ENCODE data around the gene MAPKAP1.

Gene MAPKAP1

DNA sequence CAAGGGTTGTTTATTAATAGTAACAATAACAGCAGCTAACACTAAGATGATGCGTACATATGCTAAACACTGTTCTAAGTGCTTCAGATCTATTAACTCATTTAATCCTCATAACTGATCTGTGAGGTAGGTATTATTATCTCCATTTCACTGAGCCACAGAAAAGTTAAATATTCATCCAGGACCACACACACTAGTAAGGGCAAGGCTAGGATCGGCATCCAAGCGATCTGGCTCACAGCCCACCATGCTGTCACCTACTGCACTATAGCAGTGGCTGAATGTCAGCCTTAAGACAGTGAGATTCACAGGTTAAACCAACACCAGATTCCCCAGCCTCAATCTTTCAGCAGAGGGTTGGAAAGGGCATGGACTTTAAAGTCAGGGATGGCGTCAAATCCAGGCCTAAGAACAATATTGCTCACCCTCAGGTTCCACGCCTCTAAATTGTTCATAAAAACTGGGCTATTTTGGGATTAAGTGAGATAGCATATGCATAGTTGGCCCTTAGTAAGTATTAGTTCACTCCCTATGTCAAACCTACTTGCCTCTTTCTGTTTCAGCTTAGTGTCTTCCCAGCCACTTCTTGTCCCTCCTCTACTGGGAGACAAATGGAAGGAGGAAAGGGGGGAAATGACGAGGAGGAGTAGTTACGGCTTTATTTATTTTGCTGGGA is 150.8 kb downstream of the MAPKAP1 start:
- H3K36me3 ChIP-seq (ENCODE audit: low read depth), result peaks cover 25% of the 10 kb centered on the region
- TF ChIP-seq, protein P1, sequence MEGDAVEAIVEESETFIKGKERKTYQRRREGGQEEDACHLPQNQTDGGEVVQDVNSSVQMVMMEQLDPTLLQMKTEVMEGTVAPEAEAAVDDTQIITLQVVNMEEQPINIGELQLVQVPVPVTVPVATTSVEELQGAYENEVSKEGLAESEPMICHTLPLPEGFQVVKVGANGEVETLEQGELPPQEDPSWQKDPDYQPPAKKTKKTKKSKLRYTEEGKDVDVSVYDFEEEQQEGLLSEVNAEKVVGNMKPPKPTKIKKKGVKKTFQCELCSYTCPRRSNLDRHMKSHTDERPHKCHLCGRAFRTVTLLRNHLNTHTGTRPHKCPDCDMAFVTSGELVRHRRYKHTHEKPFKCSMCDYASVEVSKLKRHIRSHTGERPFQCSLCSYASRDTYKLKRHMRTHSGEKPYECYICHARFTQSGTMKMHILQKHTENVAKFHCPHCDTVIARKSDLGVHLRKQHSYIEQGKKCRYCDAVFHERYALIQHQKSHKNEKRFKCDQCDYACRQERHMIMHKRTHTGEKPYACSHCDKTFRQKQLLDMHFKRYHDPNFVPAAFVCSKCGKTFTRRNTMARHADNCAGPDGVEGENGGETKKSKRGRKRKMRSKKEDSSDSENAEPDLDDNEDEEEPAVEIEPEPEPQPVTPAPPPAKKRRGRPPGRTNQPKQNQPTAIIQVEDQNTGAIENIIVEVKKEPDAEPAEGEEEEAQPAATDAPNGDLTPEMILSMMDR (IDR thresholded peaks at IDR 0.05; ENCODE audit: poor library complexity, severe bottlenecking), result no peak
- H3K9me3 ChIP-seq (ENCODE audit: severe bottlenecking), result no peaks in the 10 kb centered on the region
- no peak overlapping the region for H3K4me3 ChIP-seq (ENCODE audit: severe bottlenecking)
- no peak for ATAC-seq (ENCODE audit: low read depth)
- H3K27ac ChIP-seq (ENCODE audit: poor library complexity, severe bottlenecking), result no peak overlapping the region
- H3K27me3 ChIP-seq (ENCODE audit: insufficient read depth, poor library complexity, severe bottlenecking), result no peaks in the 10 kb centered on the region
- DNase-seq (ENCODE audit: low spot score), result no peak
- no peaks in the 10 kb centered on the region for H3K4me1 ChIP-seq (ENCODE audit: insufficient read depth, poor library complexity, severe bottlenecking)

DNA sequence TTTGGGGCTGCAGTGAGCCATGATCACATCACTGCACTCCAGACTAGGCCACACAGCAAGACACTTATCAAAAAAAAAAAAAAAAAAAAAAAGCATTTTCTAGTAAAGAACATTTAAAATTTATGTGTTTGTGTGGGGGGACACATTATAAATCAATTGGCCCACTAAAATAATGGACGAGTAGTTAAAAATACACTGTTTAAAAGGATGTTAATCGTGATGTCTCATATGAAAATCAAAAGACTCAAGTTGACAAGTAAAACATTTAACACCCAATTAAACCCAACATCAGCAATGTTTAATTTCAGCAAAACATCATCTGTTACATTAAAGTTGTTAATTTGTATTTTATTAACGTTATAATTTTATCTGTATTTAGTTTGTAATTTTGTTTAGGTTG is 152.3 kb downstream of the MAPKAP1 start:
- H3K4me3 ChIP-seq (ENCODE audit: severe bottlenecking), result no peak overlapping the region
- no peaks in the 10 kb centered on the region for H3K9me3 ChIP-seq (ENCODE audit: severe bottlenecking)
- H3K4me1 ChIP-seq (ENCODE audit: insufficient read depth, poor library complexity, severe bottlenecking), result peaks cover 3% of the 10 kb centered on the region
- H3K36me3 ChIP-seq (ENCODE audit: low read depth), result peaks cover 25% of the 10 kb centered on the region
- H3K27me3 ChIP-seq (ENCODE audit: insufficient read depth, poor library complexity, severe bottlenecking), result no peaks in the 10 kb centered on the region
- ATAC-seq (ENCODE audit: low read depth) (no peak), DNase-seq (ENCODE audit: low spot score) (no peak)
- H3K27ac ChIP-seq (ENCODE audit: poor library complexity, severe bottlenecking), result no peak overlapping the region
- TF ChIP-seq, protein P1 (IDR thresholded peaks at IDR 0.05; ENCODE audit: poor library complexity, severe bottlenecking), result no peak

DNA sequence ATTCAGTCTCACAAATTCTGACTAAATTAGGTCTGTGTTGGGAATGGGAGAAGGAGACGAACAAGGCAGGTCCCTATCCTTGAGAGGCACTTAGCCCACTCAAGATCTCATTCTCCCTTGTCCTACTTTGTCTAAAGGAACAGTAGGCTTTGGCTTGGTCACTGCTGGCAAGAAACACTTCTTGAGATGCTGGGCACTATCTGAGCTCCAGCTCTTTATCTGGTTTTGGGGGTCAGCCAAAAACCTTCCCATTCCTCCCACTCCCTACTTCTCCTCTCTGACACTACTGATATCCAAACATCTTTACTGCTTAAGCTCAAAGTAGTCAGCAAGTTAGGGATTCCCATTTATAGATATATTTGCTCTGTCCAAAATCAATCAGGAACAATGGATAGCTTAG is 155.2 kb downstream of the MAPKAP1 start:
- DNase-seq (ENCODE audit: low spot score) (no peak), ATAC-seq (ENCODE audit: low read depth) (no peak)
- H3K27me3 ChIP-seq (ENCODE audit: insufficient read depth, poor library complexity, severe bottlenecking), result no peaks in the 10 kb centered on the region
- no peak overlapping the region for H3K27ac ChIP-seq (ENCODE audit: poor library complexity, severe bottlenecking)
- no peaks in the 10 kb centered on the region for H3K9me3 ChIP-seq (ENCODE audit: severe bottlenecking)
- TF ChIP-seq, protein P1 (IDR thresholded peaks at IDR 0.05; ENCODE audit: poor library complexity, severe bottlenecking), result no peak
- H3K36me3 ChIP-seq (ENCODE audit: low read depth), result no peaks in the 10 kb centered on the region; the same call in none of the 2 replicates
- H3K4me1 ChIP-seq (ENCODE audit: insufficient read depth, poor library complexity, severe bottlenecking), result peaks cover 3% of the 10 kb centered on the region
- no peak overlapping the region for H3K4me3 ChIP-seq (ENCODE audit: severe bottlenecking)

DNA sequence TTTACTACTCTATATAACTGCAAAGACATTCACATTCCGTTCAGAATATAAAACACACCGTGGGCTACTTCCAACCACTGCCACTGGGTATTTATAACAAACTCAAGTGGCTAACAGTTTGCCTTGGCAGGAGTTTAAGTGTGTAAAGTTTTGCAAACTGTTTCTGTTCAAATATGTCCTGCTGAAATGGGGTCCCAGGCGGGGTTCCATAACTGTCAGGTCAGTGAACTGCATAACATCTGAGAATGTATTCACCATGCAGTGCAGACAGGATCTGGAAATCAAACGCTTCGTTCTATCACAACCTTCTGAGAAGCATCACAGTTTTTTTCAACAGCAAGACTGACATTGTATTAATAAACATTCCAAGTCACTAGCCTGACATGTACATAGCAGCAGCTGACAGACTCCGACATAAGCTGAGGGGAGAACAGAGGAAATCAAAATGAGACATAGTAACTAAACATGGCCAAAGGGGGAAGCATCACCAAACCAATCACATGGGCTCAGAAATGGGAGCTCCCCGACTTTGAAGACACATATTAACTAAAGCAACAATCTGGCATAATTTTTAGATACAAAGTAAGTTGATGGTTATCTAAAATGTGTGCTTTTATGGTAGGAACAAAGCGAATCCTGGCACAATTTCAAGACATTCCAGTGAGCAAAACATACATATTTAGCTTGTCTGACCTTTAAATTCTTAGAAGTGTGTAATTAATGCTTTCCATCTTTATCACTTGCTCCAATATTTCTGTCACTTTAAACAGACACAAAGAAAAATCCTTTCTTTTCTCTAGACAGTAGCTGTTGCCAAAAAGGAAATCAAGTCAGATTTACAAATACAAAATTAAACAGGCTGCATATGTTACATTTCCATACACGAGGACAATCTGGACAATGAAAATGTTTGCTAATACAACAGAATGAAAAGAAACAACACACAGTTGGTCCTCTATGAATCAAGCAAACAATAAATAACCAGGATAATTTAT is 156.8 kb downstream of the MAPKAP1 start:
- TF ChIP-seq, protein P1 (IDR thresholded peaks at IDR 0.05; ENCODE audit: poor library complexity, severe bottlenecking), result no peak
- DNase-seq (ENCODE audit: low spot score) (no peak), ATAC-seq (ENCODE audit: low read depth) (no peak)
- Histone ChIP-seq H3K36me3 (ENCODE audit: low read depth) (no peaks in the 10 kb centered on the region; the same call in none of the 2 replicates), H3K9me3 (ENCODE audit: severe bottlenecking) (no peaks in the 10 kb centered on the region), H3K4me3 (ENCODE audit: severe bottlenecking) (no peak overlapping the region), H3K27ac (ENCODE audit: poor library complexity, severe bottlenecking) (no peak overlapping the region), H3K4me1 (ENCODE audit: insufficient read depth, poor library complexity, severe bottlenecking) (peaks cover 3% of the 10 kb centered on the region), H3K27me3 (ENCODE audit: insufficient read depth, poor library complexity, severe bottlenecking) (no peaks in the 10 kb centered on the region)
